NCI-H146 (cell line): ENCODE measurements around the gene KPNB1.
A peak's percentile ranks its signal among the peaks of the same experiment; 100 is the strongest.

Experiments used
- DNase-seq: peaks from one replicate; lab custom pipeline; 2025; lab: John Stamatoyannopoulos, UW

Gene KPNB1

GRCh38 chr17:47636273-47637030 is 13.3 kb upstream of the KPNB1 start:
- DNase-seq, result no peak

GRCh38 chr17:47638903-47639302 is 10.8 kb upstream of the KPNB1 start:
- DNase-seq, result no peak

DNA sequence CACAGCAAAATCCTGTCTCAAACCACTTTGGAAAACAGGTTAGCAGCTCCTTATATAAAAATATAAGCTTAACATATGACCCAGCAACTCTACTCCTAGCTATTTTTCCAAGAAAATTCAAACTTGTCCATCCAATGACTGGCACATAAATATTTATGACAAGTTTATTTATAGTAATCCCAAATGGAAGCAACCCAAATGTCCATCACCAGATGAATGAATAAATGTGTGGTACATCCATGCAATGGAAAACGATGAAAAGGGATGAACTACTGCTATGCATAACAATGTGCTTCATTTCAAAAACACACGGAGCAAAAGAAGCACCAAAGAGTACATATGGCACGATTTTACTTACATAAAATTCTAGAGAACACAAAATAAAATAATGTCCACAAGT is 9.6 kb upstream of the KPNB1 start:
- DNase-seq, result no peak

GRCh38 chr17:47641202-47641601 is 8.5 kb upstream of the KPNB1 start:
- DNase-seq, result no peak

GRCh38 chr17:47643116-47643515 is 6.6 kb upstream of the KPNB1 start:
- DNase-seq, result no peak

DNA sequence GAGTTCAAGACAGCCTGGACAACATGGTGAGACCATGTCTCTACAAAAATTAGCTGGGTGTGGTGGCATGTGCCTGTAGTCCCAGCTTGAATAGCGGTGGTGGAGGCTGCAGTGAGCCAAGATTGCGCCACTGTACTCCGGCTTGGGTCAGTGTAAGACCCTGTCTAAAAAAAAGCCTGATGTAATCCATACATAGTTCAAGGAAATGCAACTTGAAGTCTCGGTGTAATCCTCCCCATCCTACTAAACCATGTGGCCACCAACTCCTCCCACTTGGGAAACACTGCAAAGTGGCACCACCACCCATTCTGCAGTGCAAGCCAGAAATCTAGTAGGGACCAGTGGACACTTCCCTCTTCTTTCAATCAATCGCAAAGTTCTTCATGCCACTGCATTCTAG is 5.4 kb upstream of the KPNB1 start:
- no peak for DNase-seq

- peak; percentile 79 for DNase-seq
These were observed 329 bp downstream of the KPNB1 start for GRCh38 chr17:47649972-47650524.

GRCh38 chr17:47650525-47651522 is 1.1 kb downstream of the KPNB1 start:
- DNase-seq, result peak; percentile 97

DNA sequence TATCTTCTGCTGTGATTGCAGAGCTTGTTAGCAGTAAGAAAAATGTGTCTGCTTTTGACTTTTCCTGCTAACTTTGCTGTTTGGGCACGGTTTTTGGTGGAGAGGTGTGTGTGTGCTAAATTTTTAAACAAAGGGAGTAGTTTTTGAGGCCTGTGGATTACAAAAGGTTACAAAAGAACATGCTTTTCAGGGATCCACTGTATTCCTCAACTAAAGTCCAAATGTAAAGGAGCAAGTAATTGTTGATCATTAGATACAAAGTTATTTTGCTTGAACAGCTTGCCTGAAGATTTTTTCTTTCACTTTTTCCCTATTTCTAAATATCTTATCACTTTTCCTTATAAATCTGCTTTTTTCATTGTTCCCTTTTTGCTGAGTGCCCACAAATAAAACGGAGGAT is 2.0 kb downstream of the KPNB1 start:
- DNase-seq, result no peak

DNA sequence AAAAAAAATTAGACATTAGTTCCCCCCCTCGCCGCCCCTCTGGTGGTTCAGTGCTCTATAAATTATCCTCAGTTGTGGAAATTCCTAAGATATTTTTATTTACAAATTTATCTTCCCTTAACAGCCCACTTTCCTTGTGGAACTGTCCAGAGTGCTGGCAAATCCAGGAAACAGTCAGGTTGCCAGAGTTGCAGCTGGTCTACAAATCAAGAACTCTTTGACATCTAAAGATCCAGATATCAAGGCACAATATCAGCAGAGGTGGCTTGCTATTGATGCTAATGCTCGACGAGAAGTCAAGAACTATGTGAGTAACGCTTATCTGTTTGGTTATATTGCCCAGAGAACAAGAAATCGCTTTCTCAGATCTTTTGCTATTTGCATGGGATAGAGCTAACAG is 2.9 kb downstream of the KPNB1 start:
- DNase-seq, result no peak

DNA sequence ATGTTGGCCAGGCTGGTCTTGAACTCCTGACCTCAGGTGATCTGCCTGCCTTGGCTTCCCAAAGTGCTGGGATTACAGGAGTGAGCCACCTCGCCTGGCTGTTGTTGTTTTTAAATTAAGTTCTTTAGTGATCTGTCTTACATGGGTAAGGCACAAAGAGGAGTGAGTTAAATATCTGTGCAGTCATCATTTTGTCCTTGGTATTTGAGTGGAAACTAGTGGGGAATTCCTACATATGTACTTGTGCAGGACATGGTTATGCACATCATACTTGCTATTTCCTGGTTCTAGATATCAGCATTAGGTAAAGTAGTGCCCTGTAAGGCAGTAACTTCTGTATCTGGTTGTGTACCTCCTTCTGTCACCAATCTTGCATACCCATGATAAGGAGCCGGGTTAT is 3.7 kb downstream of the KPNB1 start:
- DNase-seq, result no peak

- no peak for DNase-seq
These were observed 5.3 kb downstream of the KPNB1 start for GRCh38 chr17:47654991-47655390.

DNA sequence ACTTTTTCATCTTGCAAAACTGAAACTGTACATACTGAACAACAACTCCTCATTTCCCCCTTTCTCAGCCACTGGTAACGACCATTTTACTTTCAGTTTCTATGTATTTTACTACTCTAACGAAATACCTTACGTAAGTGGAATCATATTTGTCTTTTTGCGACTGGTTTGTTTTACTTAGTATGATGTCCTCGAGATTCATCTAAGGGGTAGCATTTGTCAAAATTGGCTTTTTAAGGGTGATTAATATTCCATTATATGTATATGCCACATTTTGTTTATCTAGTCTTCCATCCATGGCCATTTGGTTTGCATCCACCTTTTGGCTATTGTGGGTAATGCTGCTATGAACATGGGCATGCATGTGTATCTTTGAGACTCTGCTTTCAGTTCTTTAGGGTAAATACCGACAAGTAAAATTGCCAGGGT is 10.4 kb downstream of the KPNB1 start:
- no peak for DNase-seq

GRCh38 chr17:47663912-47664623 is 14.3 kb downstream of the KPNB1 start:
- DNase-seq, result peak; percentile 28

DNA sequence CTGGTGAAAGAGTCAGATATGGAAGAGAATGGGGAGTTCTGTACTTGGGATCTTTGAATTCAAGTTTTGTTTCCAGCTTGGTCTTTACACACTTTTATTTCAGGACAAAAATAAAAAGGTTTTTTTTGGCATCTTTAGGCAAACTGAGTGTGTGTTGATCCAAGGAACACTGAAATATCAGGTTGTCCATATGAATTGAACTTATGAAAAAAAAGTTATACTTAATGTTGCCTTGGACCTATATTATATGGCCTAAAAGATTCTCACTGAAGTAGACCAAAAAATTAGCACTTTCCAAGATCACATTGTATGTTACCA is 14.9 kb downstream of the KPNB1 start:
- no peak for DNase-seq

DNA sequence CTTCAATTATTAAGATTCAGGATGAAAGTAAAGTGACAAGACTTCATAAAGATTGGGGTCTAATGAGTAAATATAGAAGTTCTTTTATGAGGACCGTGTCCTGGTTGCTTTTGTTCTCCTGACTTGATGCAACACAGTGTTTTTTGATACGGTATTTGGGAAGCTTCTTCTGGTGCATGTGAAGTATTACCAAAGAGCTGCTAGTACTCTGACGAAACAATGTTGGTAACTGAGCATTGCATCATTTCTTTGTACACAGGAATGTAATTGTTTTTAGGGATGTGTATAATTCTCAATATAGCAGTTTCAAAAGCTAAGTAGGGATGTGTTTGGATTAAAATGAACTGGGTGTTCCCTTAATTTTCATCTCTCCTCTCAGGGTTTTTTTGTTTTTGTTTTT is 15.9 kb downstream of the KPNB1 start:
- DNase-seq, result no peak

GRCh38 chr17:47669081-47669480 is 19.4 kb downstream of the KPNB1 start:
- no peak for DNase-seq

- DNase-seq, result no peak
These were observed 20.3 kb downstream of the KPNB1 start for GRCh38 chr17:47670064-47670463.

DNA sequence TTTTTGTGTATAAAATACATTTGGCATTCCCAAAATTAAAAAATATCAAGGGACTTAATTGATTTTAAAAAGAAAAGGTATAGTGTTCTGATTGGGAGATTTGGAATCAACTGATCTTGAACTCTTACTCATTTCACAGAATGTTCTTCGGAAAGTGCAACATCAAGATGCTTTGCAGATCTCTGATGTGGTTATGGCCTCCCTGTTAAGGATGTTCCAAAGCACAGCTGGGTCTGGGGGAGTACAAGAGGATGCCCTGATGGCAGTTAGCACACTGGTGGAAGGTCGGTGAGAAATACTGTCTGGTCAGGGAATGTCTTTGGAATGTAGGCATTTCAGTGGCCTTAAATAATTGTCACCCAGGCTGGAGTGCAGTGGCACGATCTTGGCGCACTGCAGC is 24.8 kb downstream of the KPNB1 start:
- DNase-seq, result no peak

- no peak for DNase-seq
These were observed 25.9 kb downstream of the KPNB1 start for GRCh38 chr17:47675380-47676198.

- no peak for DNase-seq
These were observed 26.4 kb downstream of the KPNB1 start for GRCh38 chr17:47676199-47676472.
